ENCODE data around the gene LARGE1.

- TF ChIP-seq CTCF (IDR thresholded peaks at IDR 0.05) = no peak
- TF ChIP-seq POLR2A (IDR thresholded peaks at IDR 0.05) = no peak
These were observed 407.4 kb downstream of the LARGE1 start for GRCh38 chr22:33512908-33513307.

Data from body of pancreas (tissue), 4 donors.